NCI-H2171 treated with DMSO at 0.1 percent for 48 hours (cell line): Measurements from ENCODE around the gene MAP2K6.

ENCODE experiments used
- DNase-seq: peaks from one replicate; lab custom pipeline; 2025; lab: John Stamatoyannopoulos, UW

The MAP2K6 gene

GRCh38 chr17:69578385-69578936 is 164.0 kb downstream of the MAP2K6 start:
- DNase-seq = no peak

DNA sequence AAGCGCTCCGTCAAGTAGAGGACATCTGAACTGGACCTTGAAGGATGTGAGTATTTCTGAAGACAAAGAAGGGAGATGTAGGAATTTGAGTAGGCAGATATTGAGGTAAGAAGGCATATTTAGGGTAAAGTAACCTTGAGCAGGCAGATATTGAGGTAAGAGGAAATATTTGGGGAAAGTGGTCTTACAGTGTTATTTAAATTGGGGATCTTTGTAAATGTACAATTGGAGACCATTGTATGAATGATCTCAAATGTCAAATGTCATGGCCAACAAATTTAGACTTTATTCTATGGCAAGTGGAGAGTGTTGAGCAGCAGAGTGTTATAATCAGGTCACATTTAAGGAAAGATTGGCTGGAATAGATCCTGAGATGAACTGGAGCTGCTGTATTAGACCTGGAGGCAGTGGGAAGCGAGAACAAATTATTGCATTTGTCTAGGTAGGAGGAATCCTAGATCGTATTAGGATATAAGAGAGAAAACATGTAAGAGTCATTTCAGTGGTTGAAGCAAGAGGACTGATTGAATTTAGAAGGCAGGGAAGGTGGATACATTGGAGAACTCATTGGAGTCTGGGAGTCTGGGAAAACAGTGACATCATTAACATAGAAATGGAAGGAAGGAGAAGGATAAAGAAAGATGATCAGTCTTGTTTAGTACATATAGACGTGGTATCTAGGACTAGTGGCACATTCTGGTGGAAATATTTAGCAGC is 165.6 kb downstream of the MAP2K6 start:
- no peak for DNase-seq

DNA sequence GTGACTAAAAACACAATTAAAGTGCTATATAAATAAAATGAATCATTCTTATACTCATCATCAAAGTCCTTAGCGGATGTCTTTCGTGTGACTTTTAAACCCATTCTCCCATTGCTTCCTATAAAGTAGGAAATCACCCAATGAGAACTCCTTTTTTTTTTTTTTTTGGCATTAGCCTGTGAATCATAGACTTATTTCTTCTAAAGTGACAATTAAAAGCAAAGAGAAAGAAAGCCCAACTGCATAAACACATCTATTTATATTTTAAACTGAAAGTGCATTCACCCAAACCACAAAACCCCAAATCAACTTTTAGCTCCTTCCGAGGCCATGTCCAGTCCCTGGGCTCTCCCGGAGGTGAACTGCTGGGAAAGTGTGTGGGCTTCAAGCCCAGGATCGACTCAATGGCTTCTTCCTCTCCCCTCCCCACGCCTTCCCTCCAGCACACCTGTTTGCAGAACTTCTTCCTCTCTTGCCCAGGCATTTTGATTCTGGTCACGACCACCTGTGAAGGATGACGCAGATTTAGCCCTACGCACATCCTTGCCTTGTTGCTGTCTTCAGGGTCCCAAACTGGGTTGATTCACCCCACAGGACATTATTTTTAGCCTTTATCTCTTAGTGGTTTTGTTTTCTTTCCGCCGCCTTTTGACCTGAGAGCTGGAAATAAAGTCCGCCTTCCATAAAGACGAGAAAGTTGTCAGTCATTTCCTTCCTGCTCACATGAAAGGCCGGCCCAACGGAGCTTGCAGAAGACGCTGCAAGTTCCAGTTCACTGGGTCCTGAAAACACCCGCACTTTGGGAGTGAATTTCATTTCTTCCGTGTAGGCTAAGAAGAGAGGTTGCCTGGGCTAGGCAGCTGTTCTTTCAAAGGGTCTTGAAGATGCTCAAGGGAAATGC is 166.8 kb downstream of the MAP2K6 start:
- DNase-seq = no peak

- DNase-seq = no peak
These were observed 173.8 kb downstream of the MAP2K6 start for GRCh38 chr17:69588316-69588715.

DNA sequence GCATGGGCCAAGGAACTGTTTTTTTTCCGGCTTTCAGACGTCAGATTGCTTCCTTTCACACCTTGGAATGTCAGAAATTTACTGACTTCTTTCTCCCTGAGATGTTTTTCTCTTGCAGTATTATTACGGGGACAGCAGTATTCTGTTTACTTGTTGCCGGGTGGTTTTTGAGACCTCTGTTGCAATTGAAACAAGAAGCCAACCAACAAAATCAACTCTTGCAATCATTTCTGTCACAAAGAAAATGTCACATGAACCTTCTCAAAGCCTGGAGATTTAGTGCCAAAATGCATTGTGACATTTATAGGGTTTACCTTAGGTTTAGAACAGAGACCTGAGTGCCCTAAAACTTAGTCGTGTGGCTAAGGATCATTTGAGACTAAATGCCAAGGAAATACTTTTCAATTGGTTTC is 174.3 kb downstream of the MAP2K6 start:
- no peak for DNase-seq

- DNase-seq = no peak
These were observed 176.2 kb downstream of the MAP2K6 start for GRCh38 chr17:69590671-69591070.

DNA sequence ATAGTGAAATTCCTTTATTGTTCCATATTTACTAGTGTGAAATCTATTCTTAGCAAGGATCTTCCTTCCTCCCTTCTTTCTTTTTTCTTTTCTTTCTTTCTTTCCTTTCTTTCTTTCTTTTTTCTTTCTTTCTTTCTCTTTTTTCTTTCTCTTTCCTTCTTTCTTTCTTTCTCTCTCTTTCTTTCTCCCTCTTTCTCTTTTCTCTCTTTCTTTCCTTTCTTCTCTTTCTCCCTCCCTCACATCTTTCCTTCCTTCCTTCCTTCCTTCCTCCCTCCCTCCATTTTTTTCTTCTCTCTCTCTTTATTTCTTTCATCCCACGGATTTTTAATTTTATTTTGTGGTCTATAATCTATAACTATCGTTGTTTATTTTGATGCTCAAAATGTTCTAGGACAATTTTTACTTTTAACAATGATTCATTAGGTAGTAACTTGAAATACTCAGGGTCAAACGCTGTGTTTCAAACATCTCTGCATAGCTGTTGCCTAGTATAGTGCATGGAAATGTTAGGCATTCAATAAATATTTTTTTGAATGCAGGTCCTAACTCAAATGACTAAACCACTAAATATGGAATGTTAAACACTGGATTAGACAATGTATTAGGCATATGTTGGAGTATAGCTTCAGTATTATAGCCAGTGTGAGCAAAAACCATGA is 178.3 kb downstream of the MAP2K6 start:
- DNase-seq = no peak

DNA sequence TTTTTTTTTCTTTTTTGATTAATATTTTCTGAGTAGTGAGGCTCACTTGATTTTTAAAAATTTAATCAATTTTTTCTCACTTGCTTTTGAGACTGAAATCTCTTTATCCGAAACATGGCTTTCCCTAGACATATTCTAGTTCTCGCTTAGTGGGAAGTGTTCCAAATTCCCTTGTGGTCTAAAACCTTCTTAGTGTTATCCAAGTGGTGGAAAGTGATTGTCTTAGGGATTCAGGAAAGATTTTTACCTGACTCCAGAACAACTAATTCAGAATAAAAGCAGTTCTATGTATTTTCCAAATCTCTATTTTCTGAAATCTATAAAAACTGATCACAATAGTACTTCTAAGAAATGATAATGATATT is 178.8 kb downstream of the MAP2K6 start:
- no peak for DNase-seq

GRCh38 chr17:69593716-69594115 is 179.2 kb downstream of the MAP2K6 start:
- no peak for DNase-seq

DNA sequence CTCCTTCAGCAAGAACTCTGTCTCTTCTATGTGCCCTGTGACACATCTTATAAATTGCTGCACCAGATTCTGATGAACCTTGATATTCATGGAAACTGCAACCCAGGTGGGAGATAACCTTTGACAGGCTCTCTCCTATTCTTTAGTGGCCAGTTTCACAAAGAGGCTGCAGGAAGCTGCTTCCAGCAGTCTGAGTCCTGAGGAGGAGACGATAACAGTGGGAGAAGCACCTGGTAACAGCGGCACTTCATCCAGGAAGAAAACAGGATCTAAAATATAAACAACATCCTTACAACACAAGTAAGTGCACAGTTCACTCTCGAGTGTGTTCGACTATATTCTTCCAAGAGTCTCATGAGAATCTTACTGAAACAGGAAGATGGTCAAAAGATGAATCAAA is 180.1 kb downstream of the MAP2K6 start:
- no peak for DNase-seq

DNA sequence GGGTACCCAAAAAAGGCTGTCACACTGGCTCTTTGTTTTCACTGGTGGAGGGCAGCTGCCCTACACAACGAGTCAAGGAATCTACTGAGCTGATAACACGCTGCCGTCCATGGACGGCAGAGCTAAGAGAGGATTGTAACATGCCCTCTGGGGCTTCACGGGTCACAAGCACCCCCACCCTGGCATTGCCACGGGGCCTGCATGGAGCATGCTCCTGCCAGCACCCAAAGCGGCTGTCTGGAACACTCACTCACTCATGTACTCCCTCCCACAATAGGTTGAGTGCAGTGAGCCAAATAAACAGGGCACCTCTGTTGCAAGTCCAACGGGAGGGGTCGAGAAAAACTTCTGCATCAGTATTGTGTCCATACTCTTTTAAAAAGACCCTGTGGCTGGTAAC is 181.6 kb downstream of the MAP2K6 start:
- no peak for DNase-seq

DNA sequence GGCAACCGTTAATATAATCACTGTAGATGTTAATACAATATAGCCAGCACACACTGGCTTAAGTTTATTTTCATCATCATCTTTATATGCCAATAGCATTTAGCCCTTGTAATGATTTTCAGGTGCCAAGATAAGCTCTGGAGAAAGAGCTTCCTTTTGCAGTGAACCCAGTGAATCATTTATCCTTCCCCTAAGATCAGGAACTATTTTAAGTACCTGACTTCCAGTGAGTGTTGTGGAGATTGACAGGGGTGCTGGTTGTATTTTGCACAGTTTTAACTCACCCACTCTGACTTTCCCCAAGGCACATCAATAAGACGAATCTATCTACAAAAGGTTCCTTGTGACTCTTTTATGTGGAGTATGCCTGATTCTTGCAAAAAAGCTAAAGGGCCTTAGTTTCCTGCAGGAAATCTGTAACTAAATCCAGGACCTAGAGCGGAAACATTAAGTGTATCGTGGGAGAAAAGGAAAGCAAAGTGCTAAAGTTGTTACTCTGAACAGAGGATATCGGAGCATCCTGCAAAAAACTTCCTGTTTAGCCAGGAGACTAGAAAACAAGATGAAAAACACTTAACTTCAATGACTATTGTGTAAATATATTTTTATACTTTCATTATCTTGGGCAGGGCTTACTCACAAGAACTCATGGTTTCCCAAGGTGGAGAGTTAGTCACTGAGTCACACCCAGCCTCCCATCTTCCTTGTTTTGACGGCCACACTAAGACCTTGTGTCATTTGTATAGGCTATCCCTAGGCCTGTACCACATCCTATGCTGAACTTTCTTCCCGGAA is 183.6 kb downstream of the MAP2K6 start:
- DNase-seq = no peak

DNA sequence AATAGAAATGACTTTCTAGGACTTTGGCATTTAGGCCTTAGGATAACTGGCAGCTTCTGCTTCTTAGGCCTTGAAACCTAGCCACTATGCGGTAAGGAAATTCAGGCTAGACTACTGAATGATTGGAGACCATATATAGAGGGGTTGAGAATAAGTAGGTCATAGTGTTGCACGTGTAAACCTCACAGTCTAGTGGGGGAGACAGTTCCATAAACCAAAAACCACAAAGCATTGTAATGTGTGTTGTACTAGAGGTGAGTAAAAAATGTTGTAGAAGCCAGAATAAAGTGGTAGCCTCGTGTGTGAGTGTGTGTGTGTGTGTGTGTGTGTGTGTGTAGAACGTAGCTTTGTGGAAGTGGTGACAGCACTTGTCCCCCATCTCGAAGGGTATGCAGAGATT is 188.5 kb downstream of the MAP2K6 start:
- DNase-seq = no peak
